CD14-positive monocyte (primary cell): Measurements from ENCODE around the gene CBY2. TPM values are rescaled to one million over a fixed set of nuclear protein-coding genes. Genes with fewer than 3 reads are reported as not detected.

ENCODE experiments used
- DNase-seq, 3 donors: peaks; one replicate each; pipeline ENCODE4 v3.0.0-alpha.2; 2011 to 2022
- H2AFZ ChIP-seq: 2 replicates; pipeline ENCODE4 v1.6.0; 2012; ENCODE audit warnings: mild to moderate bottlenecking, low read depth, low read length, inconsistent platforms; ENCODE audit not compliant: insufficient read depth, poor library complexity, severe bottlenecking
- H3K27ac ChIP-seq, 2 donors: 1 replicate in 1 of 2; 2 replicates in 1 of 2; pipeline ENCODE4 v1.5.1; 2012 to 2013; ENCODE audit warnings: low read length in 2 of 2, control low read depth in 1 of 2, inconsistent platforms in 1 of 2, low read depth in 1 of 2, mild to moderate bottlenecking in 1 of 2
- H3K27me3 ChIP-seq, 2 donors: one replicate each; pipeline versions ENCODE4 v1.6.0 to v1.6.1; 2011 to 2013; ENCODE audit warnings: low read length in 2 of 2; ENCODE audit not compliant: control insufficient read depth in 2 of 2, insufficient read depth in 2 of 2
- H3K36me3 ChIP-seq, 2 donors: replicated peaks in 1 of 2; 1 replicate in 1 of 2; 2 replicates in 1 of 2; pipeline versions ENCODE4 v1.5.1 to v1.6.1; 2012 to 2013; ENCODE audit warnings: low read length in 2 of 2, control low read depth in 1 of 2, inconsistent platforms in 1 of 2, mild to moderate bottlenecking in 1 of 2; ENCODE audit not compliant: insufficient read depth in 2 of 2, control insufficient read depth in 1 of 2
- H3K4me1 ChIP-seq, 2 donors: 1 replicate in 1 of 2; 2 replicates in 1 of 2; pipeline versions ENCODE4 v1.5.1 to v1.6.1; 2012 to 2013; ENCODE audit warnings: low read length in 2 of 2, control low read depth in 1 of 2, inconsistent platforms in 1 of 2, mild to moderate bottlenecking in 1 of 2, moderate library complexity in 1 of 2; ENCODE audit not compliant: insufficient read depth in 2 of 2, control insufficient read depth in 1 of 2
- H3K4me2 ChIP-seq: replicated peaks from 2 replicates; pipeline ENCODE3; 2012; ENCODE audit warnings: low read length, moderate library complexity, mild to moderate bottlenecking; ENCODE audit not compliant: poor library complexity, severe bottlenecking; ENCODE audit errors: extremely low read depth
- H3K4me3 ChIP-seq, 3 experiments: fragments of 200-600 bp in 1 of 3; sonication (generic) in 1 of 3; replicated peaks in 1 of 3; 1 replicate in 2 of 3; 2 replicates in 1 of 3; pipeline ENCODE4 v1.5.1; 2011 to 2013; ENCODE audit warnings: low read length in 3 of 3, mild to moderate bottlenecking in 3 of 3, control low read depth in 2 of 3, low read depth in 2 of 3, inconsistent platforms in 1 of 3, moderate library complexity in 1 of 3
- H3K79me2 ChIP-seq: 2 replicates; pipeline ENCODE4 v1.6.0; 2012; ENCODE audit warnings: mild to moderate bottlenecking, control low read depth, inconsistent platforms, low read length, moderate library complexity; ENCODE audit not compliant: insufficient read depth
- H3K9ac ChIP-seq: 2 replicates; pipeline ENCODE4 v1.6.0; 2017; ENCODE audit warnings: low read length, mild to moderate bottlenecking; ENCODE audit not compliant: insufficient read depth, poor library complexity, severe bottlenecking
- H3K9me3 ChIP-seq, 2 donors: replicated peaks in 1 of 2; 1 replicate in 1 of 2; 2 replicates in 1 of 2; pipeline versions ENCODE4 v1.5.1 to v1.6.1; 2012 to 2013; ENCODE audit warnings: low read length in 2 of 2, control low read depth in 1 of 2; ENCODE audit not compliant: control insufficient read depth in 1 of 2, insufficient read depth in 1 of 2
- H4K20me1 ChIP-seq: 2 replicates; pipeline ENCODE4 v1.6.0; 2012; ENCODE audit warnings: mild to moderate bottlenecking, low read length, control low read depth, moderate library complexity; ENCODE audit not compliant: insufficient read depth
- H3K27ac Mint-ChIP-seq, 7 donors: one replicate each; pipeline ENCODE4 v1.8.0; 2020; ENCODE audit warnings: mild to moderate bottlenecking in 7 of 7, mixed read lengths in 7 of 7, moderate library complexity in 6 of 7, inconsistent platforms in 2 of 7
- H3K27me3 Mint-ChIP-seq, 3 donors: one replicate each; pipeline ENCODE4 v1.8.0; 2021 to 2022; ENCODE audit warnings: low read depth in 3 of 3, mild to moderate bottlenecking in 3 of 3, mixed read lengths in 3 of 3, moderate library complexity in 3 of 3, inconsistent platforms in 1 of 3
- H3K36me3 Mint-ChIP-seq, 2 donors: one replicate each; pipeline ENCODE4 v1.8.0; 2020; ENCODE audit warnings: mixed read lengths in 2 of 2, inconsistent platforms in 1 of 2, mild to moderate bottlenecking in 1 of 2
- H3K4me1 Mint-ChIP-seq: one replicate; pipeline ENCODE4 v1.8.0; 2020; ENCODE audit warnings: mild to moderate bottlenecking, mixed read lengths
- H3K4me3 Mint-ChIP-seq, 2 donors: one replicate each; pipeline ENCODE4 v1.8.0; 2020; ENCODE audit warnings: mild to moderate bottlenecking in 2 of 2, mixed read lengths in 2 of 2, moderate library complexity in 1 of 2
- H3K9me3 Mint-ChIP-seq, 7 donors: one replicate each; pipeline ENCODE4 v1.8.0; 2020 to 2022; ENCODE audit warnings: mixed read lengths in 7 of 7, mild to moderate bottlenecking in 6 of 7, moderate library complexity in 6 of 7, inconsistent platforms in 2 of 7
- CTCF ChIP-seq: fragments of 200-600 bp; IDR thresholded peaks from one replicate; pipeline ENCODE4 v1.8.0; 2022; ENCODE audit warnings: antibody characterized with exemption, mild to moderate bottlenecking
- WGBS: methylation state at CpG from one replicate; pipeline ENCODE4 v1.1.5; 2013; ENCODE audit warnings: missing lambda C conversion rate; ENCODE audit not compliant: insufficient coverage; 5-methylcytosine and 5-hydroxymethylcytosine counted together
- intact Hi-C, 2 donors: fragments of 100-400 bp; cut with micrococcal nuclease; formaldehyde crosslinking; loops; one replicate each; pipeline versions ENCODE4 v1.15.0 to v1.15.1; 2023
- polyA plus RNA-seq, 3 donors: library from polyadenylated mRNA; depleted of rRNA in 1 of 3; unstranded in 2 of 3; stranded (reverse) in 1 of 3; fragments of 300-500 nt in 2 of 3; fragments of >200 nt in 1 of 3; fragmentation: Illumina TruSeq in 2 of 3; gene quantifications; 1 replicate in 2 of 3; 2 replicates in 1 of 3; pipeline ENCODE4 v1.2.3, GENCODE V29; 2012 to 2021

CBY2 gene
- polyA plus RNA-seq, 3 donors, result not detected

DNA sequence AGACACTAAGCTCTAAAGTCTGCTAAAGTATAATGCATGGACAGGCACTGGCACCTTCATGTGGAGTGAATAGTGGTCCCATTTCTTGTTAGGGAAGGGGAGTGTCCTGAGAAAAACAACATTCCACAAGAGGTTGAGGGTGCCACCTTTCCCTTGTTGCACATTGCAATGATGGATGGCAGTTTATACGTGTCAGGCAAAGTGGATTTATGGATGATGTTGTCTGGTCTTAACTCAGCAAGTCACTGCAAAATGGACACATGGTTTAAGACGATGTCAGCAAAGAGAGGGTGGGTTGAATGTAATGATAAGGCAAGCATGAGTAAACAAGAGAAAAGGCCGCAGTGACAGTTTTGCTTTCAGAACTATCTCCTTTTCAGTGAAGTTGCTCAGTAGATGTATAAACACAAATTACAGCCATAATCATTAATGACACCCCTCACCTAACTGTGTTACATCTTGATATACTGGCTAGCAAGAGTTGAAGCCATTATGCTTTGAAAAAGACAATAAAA lies 19.6 kb upstream of the CBY2 start:
- H3K4me1 Mint-ChIP-seq, result no peaks in the 10 kb centered on the region
- H3K9me3 Mint-ChIP-seq, result peaks cover 0 to 3% (median 0%) of the 10 kb centered on the region in 7 donors
- no peaks in the 10 kb centered on the region for H3K36me3 ChIP-seq
- DNase-seq, result no peak
- no peak overlapping the region for H3K27ac Mint-ChIP-seq
- no peaks in the 10 kb centered on the region for H3K4me1 ChIP-seq
- intact Hi-C loops, result no loop called here
- H3K9ac ChIP-seq, result no peak overlapping the region
- H2AFZ ChIP-seq, result no peak overlapping the region
- no peaks in the 10 kb centered on the region for H3K36me3 Mint-ChIP-seq
- H4K20me1 ChIP-seq, result no peaks in the 10 kb centered on the region
- no peaks in the 10 kb centered on the region for H3K9me3 ChIP-seq
- no peak for TF ChIP-seq CTCF
- peaks cover 1 to 5% (median 3%) of the 10 kb centered on the region in 3 donors for H3K27me3 Mint-ChIP-seq
- no peak overlapping the region for H3K27ac ChIP-seq
- H3K4me3 ChIP-seq, result no peak overlapping the region
- no peaks in the 10 kb centered on the region for H3K27me3 ChIP-seq
- H3K4me3 Mint-ChIP-seq, result no peak overlapping the region
- H3K79me2 ChIP-seq, result no peaks in the 10 kb centered on the region
- no peak overlapping the region for H3K4me2 ChIP-seq
- 100% methylated on average over 1 of the region's 3 CpGs for WGBS

GRCh38 chr13:45683701-45684100 lies 18.4 kb upstream of the CBY2 start:
- H3K4me2 ChIP-seq, result no peak overlapping the region
- Mint-ChIP-seq H3K9me3 (peaks cover 0 to 3% (median 0%) of the 10 kb centered on the region in 7 donors), H3K27me3 (peaks cover 1 to 5% (median 3%) of the 10 kb centered on the region in 3 donors), H3K4me3 (no peak overlapping the region), H3K27ac (no peak overlapping the region), H3K4me1 (no peaks in the 10 kb centered on the region), H3K36me3 (no peaks in the 10 kb centered on the region)
- no peak overlapping the region for H3K4me3 ChIP-seq
- TF ChIP-seq CTCF, result no peak
- H4K20me1 ChIP-seq, result no peaks in the 10 kb centered on the region
- no peak overlapping the region for H2AFZ ChIP-seq
- no peak for DNase-seq
- no peaks in the 10 kb centered on the region for H3K36me3 ChIP-seq
- H3K27ac ChIP-seq, result no peak overlapping the region
- H3K27me3 ChIP-seq, result no peaks in the 10 kb centered on the region
- no peak overlapping the region for H3K9ac ChIP-seq
- intact Hi-C loops, result no loop called here
- WGBS, result 56% methylated on average over 2 of the region's 3 CpGs
- no peaks in the 10 kb centered on the region for H3K79me2 ChIP-seq
- no peaks in the 10 kb centered on the region for H3K4me1 ChIP-seq
- H3K9me3 ChIP-seq, result no peaks in the 10 kb centered on the region
